Stimulated activated CD8-positive, alpha-beta memory T cell treated with anti-CD3 and anti-CD28 coated beads, Interleukin-15, amount 100 ng/mL, for 48 hours (primary cell): Measurements from ENCODE around the gene RBM28.
"Not testable (repeated sequence)": the region's sequence is repeated elsewhere in the genome, so short reads cannot be mapped to it uniquely, and the experiment has no call there.

ENCODE experiments used
- DNase-seq, 2 donors: peaks; one replicate each; pipeline ENCODE4 v3.0.0-alpha.2; 2020; ENCODE audit warnings: low read depth in 2 of 2

RBM28 gene

GRCh38 chr7:128281605-128282380 is 61.9 kb downstream of the RBM28 start:
- no peak for DNase-seq

GRCh38 chr7:128280451-128280850 is 63.3 kb downstream of the RBM28 start:
- not testable (repeated sequence) for DNase-seq

GRCh38 chr7:128279124-128279713 is 64.5 kb downstream of the RBM28 start:
- no peak for DNase-seq

GRCh38 chr7:128278366-128278765 is 65.3 kb downstream of the RBM28 start:
- no peak for DNase-seq

- DNase-seq: no peak
Observed at GRCh38 chr7:128275681-128276080, 68.0 kb downstream of the RBM28 start.

- no peak for DNase-seq
Observed at GRCh38 chr7:128274884-128275603, 68.7 kb downstream of the RBM28 start.

GRCh38 chr7:128274246-128274883 is 69.3 kb downstream of the RBM28 start:
- DNase-seq: no peak

GRCh38 chr7:128271942-128272481 is 71.7 kb downstream of the RBM28 start:
- no peak for DNase-seq

- DNase-seq: no peak
Observed at GRCh38 chr7:128271471-128271941, 72.2 kb downstream of the RBM28 start.

GRCh38 chr7:128270826-128271272 is 72.9 kb downstream of the RBM28 start:
- no peak for DNase-seq

- DNase-seq: no peak
Observed at GRCh38 chr7:128268233-128268632, 75.5 kb downstream of the RBM28 start.

- no peak for DNase-seq
Observed at GRCh38 chr7:128267595-128267924, 76.1 kb downstream of the RBM28 start.

GRCh38 chr7:128266883-128267594 is 76.7 kb downstream of the RBM28 start:
- no peak for DNase-seq

GRCh38 chr7:128266529-128266882 is 77.2 kb downstream of the RBM28 start:
- no peak for DNase-seq

GRCh38 chr7:128265906-128266300 is 77.8 kb downstream of the RBM28 start:
- DNase-seq: no peak

GRCh38 chr7:128265156-128265905 is 78.4 kb downstream of the RBM28 start:
- DNase-seq: no peak

- no peak for DNase-seq
Observed at GRCh38 chr7:128264477-128264876, 79.2 kb downstream of the RBM28 start.

- no peak for DNase-seq
Observed at GRCh38 chr7:128263420-128263819, 80.3 kb downstream of the RBM28 start.

- DNase-seq: no peak
Observed at GRCh38 chr7:128262273-128263028, 81.3 kb downstream of the RBM28 start.
